GM12892 (cell line): ENCODE results near the gene RNF10.
A peak's percentile ranks its signal among the peaks of the same experiment; 100 is the strongest.

Source experiments
- DNase-seq: peaks from one replicate; pipeline ENCODE4 v3.0.0; 2011; ENCODE audit not compliant: insufficient read length
- FAIRE-seq: peaks from 2 replicates; lab custom pipeline; 2011; peaks lifted over from hg19 to GRCh38; lab: Jason Lieb, UNC
- POLR2A ChIP-seq: IDR thresholded peaks from 2 replicates; pipeline ENCODE4 v1.6.1; 2011; ENCODE audit warnings: low read depth, low read length, control low read depth
- POLR2AphosphoS5 ChIP-seq: IDR thresholded peaks from 2 replicates; pipeline ENCODE4 v1.6.1; 2011; ENCODE audit warnings: low read depth, low read length, control low read depth
- TAF1 ChIP-seq: IDR thresholded peaks from 2 replicates; pipeline ENCODE4 v1.6.1; 2011; ENCODE audit warnings: low read depth, mild to moderate bottlenecking, control low read depth, low read length, borderline replicate concordance

Gene RNF10

GRCh38 chr12:120584343-120585149 is 50.4 kb downstream of the RNF10 start:
- FAIRE-seq = no peak
- peak; percentile 41 for DNase-seq
- TF ChIP-seq POLR2AphosphoS5 = no peak
- no peak for TF ChIP-seq TAF1
- TF ChIP-seq POLR2A = no peak

- no peak for DNase-seq
- TF ChIP-seq TAF1 (no peak), POLR2A (no peak), POLR2AphosphoS5 (no peak)
- no peak for FAIRE-seq
Measured at GRCh38 chr12:120586206-120586605, 52.0 kb downstream of the RNF10 start.

GRCh38 chr12:120586860-120587259 is 52.7 kb downstream of the RNF10 start:
- no peak for FAIRE-seq
- no peak for TF ChIP-seq TAF1
- TF ChIP-seq POLR2AphosphoS5 = no peak
- no peak for TF ChIP-seq POLR2A

GRCh38 chr12:120588371-120588770 is 54.2 kb downstream of the RNF10 start:
- DNase-seq (no peak), FAIRE-seq (no peak)
- TF ChIP-seq POLR2A = no peak
- TF ChIP-seq TAF1 = no peak
- TF ChIP-seq POLR2AphosphoS5 = no peak

More at GRCh38 chr12:120586860-120587259, 52.7 kb downstream of the RNF10 start:
- DNase-seq = no peak

GRCh38 chr12:120588948-120589930 is 55.1 kb downstream of the RNF10 start:
- FAIRE-seq = no peak
- no peak for TF ChIP-seq POLR2A
- no peak for DNase-seq

GRCh38 chr12:120590741-120591407 is 56.7 kb downstream of the RNF10 start:
- DNase-seq (no peak), FAIRE-seq (no peak)
- TF ChIP-seq POLR2A = no peak

- FAIRE-seq = no peak
Measured at GRCh38 chr12:120592121-120593049, 58.2 kb downstream of the RNF10 start.

GRCh38 chr12:120596901-120597300 is 62.7 kb downstream of the RNF10 start:
- DNase-seq (no peak), FAIRE-seq (no peak)
- TF ChIP-seq TAF1 (no peak), POLR2AphosphoS5 (no peak), POLR2A (no peak)

More at GRCh38 chr12:120592121-120593049, 58.2 kb downstream of the RNF10 start:
- TF ChIP-seq POLR2A (no peak), TAF1 (no peak), POLR2AphosphoS5 (no peak)
- no peak for DNase-seq

GRCh38 chr12:120597861-120598260 is 63.7 kb downstream of the RNF10 start:
- no peak for FAIRE-seq
- DNase-seq = no peak

More at GRCh38 chr12:120597861-120598260, 63.7 kb downstream of the RNF10 start:
- TF ChIP-seq POLR2A = no peak
- no peak for TF ChIP-seq TAF1
- TF ChIP-seq POLR2AphosphoS5 = no peak
